ENCODE results near the gene KIF5A.

Gene KIF5A

DNA sequence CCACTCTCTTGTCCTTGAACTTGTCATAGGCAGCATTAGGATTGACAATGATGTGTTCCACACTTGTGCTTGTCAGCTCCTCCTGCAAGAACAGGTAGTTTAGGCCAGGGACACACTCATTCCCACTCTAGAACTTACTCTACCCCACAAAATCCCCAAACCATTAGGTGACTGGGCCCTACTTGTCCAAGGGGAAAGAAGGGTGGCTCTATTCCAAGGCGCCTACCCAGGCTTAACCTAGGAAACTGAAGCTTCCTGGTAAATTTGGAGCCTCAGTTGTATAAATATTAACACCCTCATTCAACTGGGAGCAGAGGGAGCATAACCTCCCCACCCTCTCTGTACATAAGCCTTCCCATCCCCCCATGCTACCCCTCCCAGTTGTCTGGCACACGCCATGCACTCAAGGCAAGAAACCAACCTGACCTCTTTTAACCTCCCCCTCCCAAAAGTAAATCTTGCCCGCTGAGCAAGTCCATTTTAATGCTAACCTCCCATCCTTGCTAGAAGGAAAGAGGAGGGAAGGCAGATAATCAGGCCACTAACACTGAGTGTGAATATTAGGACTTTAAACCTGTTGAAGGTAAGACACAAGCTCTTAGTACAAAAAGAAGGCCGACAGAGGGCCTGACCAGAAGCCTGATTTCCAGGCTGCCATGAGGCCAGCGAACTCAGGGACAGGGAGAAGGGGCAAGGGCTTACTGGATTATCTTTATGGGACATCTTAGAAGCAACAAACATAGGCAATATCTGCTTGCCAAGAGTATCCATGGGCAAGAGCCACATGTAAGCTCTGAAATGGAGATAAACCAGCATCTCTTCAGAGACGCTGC, 13.9 kb upstream of the KIF5A start:
- no peak for FAIRE-seq

- FAIRE-seq = no peak
Observed at GRCh38 chr12:57536597-57536942, 13.3 kb upstream of the KIF5A start.

GRCh38 chr12:57539134-57539768, 10.6 kb upstream of the KIF5A start:
- FAIRE-seq = no peak

DNA sequence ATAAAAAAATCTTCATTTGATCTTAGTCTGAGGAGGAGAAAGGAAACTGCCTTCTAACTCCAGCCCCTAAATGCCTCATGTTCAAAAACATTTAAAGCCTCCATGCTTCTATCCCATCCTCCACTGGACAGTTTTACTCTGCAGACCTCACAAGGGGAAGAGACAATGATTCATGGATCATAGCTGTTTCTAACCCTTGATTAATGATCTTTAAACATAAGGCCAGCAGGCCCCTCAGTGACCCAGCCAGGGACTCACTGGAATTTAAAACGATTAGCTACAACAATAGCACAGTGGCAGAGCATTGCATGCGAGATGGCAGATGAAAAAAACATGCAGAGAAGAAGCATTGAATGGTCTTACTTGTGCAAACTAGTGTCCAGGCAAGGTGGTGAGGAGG, 8.8 kb upstream of the KIF5A start:
- no peak for FAIRE-seq

- FAIRE-seq = no peak
Observed at GRCh38 chr12:57541717-57542116, 8.1 kb upstream of the KIF5A start.

GRCh38 chr12:57543581-57543980, 6.3 kb upstream of the KIF5A start:
- FAIRE-seq = no peak

GRCh38 chr12:57545809-57546437, 3.9 kb upstream of the KIF5A start:
- no peak for FAIRE-seq

- FAIRE-seq = no peak
Observed at GRCh38 chr12:57546438-57547287, 3.2 kb upstream of the KIF5A start, which contains the start of gene DCTN2. Gene DCTN2, minus strand, starts transcription at chr12:57547192. Its CDS starts 129 bp downstream, at chr12:57547063.

GRCh38 chr12:57547288-57548012, 2.4 kb upstream of the KIF5A start:
- no peak for FAIRE-seq

DNA sequence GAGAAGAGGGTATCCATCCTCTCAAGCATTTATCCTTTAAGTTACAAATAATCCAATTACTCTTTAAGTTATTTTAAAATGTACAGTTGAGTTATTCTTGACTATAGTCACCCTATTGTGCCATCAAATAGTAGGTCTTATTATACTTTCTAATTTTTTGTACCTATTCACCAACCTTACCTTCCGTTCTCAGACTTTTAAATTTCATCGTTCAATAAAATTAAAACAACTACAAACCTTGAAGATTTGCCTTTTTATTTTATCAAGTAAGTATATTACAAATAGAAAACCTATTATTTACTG, 1.9 kb upstream of the KIF5A start:
- no peak for FAIRE-seq

DNA sequence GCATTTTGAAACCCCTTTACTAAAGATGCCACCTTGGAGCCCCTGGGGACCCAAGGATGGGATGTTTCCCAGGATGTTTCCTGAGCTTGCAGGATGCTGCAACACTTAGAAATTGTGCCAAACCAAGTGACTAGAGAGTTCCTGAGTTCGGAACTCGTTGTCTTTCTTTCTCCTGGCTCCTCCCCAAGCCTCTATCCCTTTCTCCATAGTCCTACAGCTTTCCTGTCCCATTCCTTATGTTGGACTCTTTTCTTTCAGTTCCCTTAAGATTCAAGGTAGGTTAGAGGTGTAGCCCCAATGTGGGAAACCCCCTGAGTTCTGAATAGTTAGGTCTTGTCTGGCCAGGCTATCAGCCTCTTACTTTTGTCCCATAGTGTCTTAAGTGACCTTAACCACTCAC, 1.4 kb upstream of the KIF5A start:
- FAIRE-seq = no peak

- FAIRE-seq = no peak
Observed at GRCh38 chr12:57549203-57549908, 488 bp upstream of the KIF5A start.

DNA sequence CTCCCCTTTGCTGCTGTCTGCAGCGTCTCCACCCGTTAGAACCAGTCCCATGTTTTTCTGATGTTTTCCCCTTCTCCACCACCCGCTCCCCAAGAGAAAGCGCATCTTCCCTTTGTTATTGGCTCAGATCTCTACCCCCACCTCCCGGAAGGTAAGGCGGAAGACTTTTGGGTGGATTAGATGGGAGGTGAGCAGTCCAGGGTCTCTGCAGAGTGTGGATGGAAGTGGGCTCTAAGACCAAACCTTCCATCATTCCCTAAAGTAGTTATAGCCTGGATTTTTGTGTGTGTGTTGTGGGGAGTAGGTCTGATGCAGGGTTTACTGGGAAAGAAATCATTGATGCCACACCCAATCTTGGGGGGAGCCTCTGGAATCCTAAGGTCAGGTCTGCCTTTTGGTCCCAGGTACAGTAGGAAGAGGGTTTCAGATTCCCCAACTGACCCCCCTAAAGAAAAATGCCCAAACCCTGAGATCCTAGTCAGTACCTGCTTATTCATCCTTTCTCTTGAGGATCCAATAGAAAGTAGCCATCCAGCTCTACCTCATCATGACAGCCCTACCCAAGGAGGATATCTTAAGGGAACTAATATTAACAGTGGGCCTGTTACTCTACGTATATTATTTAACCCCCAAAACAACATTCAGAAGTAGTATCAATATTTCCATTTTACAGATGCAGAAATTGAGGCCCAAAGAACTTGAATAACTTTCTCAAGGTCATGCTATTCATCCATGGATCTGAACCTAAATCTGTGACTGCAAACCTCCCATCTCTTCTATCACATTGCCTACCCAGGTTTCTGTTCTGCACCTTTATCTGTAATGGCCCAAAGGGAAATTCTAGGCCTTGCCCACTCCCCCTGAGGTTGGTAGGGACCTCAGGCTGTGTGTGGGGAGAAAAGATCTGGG, 1.1 kb downstream of the KIF5A start:
- no peak for FAIRE-seq

DNA sequence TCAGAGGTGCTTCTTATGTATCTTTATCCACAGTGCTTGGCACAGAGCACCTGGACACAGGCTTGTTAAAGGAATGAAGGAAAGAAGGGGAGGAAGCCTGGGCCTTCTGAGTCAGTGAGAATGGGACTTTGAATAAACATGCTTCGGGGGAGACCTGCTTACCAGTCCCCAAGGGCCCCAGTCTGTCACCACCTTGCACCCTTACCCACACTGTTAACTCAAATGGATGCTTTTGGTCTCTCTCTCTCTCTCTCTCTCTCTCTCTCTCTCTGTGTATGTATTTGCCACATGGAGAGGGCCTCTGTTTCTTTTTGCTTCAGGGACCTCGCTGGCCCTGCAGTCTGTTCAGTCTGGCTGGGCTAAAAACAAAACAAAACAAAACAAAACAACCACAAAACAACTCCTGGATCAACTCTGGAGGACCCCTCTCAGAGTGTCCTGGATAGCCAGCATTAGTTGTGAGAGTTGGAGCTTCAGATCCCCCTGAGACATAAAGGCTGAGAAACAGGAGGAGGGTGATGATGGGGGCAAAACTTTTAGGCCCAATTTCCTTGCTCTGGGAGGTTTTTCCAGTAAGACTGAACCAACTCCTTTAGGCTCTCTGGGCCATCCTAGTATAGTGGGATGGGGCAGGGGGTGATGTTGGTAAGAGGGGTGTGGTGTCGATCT, 1.9 kb downstream of the KIF5A start:
- FAIRE-seq = no peak

DNA sequence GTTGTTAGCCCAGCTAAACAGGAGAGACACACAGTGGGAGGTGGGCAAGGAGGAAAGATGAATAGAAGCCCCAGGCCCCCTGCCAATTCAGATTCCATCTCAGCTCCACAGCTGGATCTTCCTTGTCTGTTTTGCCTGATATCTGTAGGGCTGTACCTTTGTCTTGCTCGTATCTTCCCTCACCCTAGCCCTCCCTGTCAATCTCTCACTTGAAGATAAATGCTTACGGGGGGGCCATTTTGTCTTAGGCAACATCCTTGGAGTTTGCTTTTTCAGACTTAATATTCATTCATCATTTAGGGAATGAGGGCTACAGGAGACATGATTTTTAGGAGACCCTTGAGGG, 2.4 kb downstream of the KIF5A start:
- FAIRE-seq = no peak

- FAIRE-seq = no peak
Observed at GRCh38 chr12:57552835-57553313, 3.0 kb downstream of the KIF5A start.

DNA sequence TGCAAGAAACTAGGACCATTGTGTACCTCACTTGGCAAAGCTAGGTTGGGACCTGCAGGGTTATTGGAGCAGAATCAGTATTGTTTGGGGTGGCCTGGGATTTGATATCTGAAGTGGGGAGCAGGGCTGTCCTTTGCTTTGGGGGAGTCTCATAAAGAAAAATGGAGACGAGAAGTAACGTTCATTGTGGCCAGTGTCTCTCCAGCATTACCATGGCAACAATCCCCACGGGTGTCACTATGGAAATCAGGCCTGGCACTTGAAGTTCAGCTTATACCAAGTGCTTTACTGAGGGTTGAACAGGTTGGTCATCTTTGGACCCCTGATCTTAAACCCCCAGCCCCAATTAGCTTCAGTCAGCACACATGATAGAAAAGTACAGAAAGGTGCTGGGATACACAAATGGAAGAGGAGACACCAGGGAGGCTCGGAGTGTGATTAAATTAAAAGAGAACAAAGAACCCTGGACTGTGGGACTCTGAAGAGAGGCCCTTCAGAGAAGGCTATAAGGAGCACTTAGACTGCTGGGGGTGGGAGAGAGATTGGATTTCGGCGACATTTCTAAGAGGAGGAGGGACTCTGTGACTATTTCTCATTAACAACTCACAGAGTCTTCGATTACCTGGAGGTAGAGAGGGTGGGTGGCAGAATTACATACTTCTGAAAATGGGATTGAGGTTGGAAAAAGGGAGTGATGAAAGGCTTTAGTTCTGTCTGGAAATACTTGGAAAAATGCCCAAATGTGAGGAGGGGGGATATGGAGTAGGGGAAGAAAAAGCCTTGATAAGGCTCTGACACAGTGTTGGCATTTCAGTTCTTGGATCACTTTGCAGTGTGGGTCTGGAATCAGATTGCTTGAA, 3.7 kb downstream of the KIF5A start:
- no peak for FAIRE-seq

DNA sequence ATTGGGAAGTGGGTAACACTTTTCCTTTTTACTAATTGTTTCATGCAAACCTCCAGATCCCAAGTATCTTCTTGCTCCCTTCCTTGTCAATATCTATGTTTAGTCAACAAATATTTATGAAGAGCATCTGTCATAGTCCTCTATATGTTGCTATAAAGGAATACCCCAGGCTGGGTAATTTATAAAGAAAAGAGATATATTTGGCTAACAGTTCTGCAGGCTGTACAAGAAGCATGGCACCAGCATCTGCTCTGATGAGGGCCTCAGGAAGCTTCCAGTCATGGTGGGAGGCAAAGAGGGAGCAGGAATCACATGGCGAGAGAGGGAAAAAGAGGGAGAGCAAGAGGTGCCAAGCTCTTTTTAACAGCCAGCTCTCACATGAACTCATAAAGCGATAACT, 4.6 kb downstream of the KIF5A start:
- no peak for FAIRE-seq

DNA sequence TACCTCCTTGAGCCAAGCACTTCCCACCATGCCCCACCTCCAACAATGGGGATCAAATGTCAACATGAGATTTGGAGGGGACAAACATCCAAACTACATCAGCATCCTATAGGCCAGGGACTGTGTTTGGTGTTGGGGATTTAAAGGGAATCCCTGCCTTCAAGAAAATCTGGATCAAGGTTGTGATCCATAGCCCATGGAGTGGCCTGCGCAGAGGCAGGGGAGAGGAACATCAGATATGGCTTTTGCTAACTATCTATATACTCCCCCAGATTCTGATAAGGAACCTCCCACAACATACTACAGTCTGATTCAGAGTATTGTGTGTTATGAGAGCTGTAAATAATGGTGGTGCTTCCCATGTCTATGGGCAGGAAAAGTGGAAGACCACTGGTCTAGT, 5.1 kb downstream of the KIF5A start:
- FAIRE-seq = no peak

Measured in colon (tissue), 2 donors.